ENCODE measurements around the gene CHI3L2.
A peak's percentile ranks its signal among the peaks of the same experiment; 100 is the strongest.

Gene CHI3L2

GRCh38 chr1:111227434-111227833 is at the start of gene CHI3L2:
CHI3L2 (plus strand) TSS chr1:111227713; CDS start chr1:111227730, 17 bp downstream.
- DNase-seq (ENCODE audit: low read depth in 2 of 3, low spot score in 1 of 3): no peak

- DNase-seq (ENCODE audit: low read depth in 2 of 3, low spot score in 1 of 3): no peak
Measured at GRCh38 chr1:111179968-111180533, 47.5 kb upstream of the CHI3L2 start.

- no peak for DNase-seq (ENCODE audit: low read depth in 2 of 3, low spot score in 1 of 3)
Measured at GRCh38 chr1:111182052-111182451, 45.5 kb upstream of the CHI3L2 start.

GRCh38 chr1:111183308-111184069 is 44.0 kb upstream of the CHI3L2 start:
- no peak for DNase-seq (ENCODE audit: low read depth in 2 of 3, low spot score in 1 of 3)

- DNase-seq (ENCODE audit: low read depth in 2 of 3, low spot score in 1 of 3): no peak
Measured at GRCh38 chr1:111184663-111185062, 42.9 kb upstream of the CHI3L2 start.

GRCh38 chr1:111190931-111191451 is 36.5 kb upstream of the CHI3L2 start:
- DNase-seq (ENCODE audit: low read depth in 2 of 3, low spot score in 1 of 3): no peak

- no peak for DNase-seq (ENCODE audit: low read depth in 2 of 3, low spot score in 1 of 3)
Measured at GRCh38 chr1:111191496-111191895, 36.0 kb upstream of the CHI3L2 start.

- no peak for DNase-seq (ENCODE audit: low read depth in 2 of 3, low spot score in 1 of 3)
Measured at GRCh38 chr1:111192074-111192473, 35.4 kb upstream of the CHI3L2 start.

- no peak for DNase-seq (ENCODE audit: low read depth in 2 of 3, low spot score in 1 of 3)
Measured at GRCh38 chr1:111192658-111193519, 34.6 kb upstream of the CHI3L2 start.

GRCh38 chr1:111193712-111194480 is 33.6 kb upstream of the CHI3L2 start:
- no peak for DNase-seq (ENCODE audit: low read depth in 2 of 3, low spot score in 1 of 3)

GRCh38 chr1:111195002-111195684 is 32.4 kb upstream of the CHI3L2 start:
- no peak for DNase-seq (ENCODE audit: low read depth in 2 of 3, low spot score in 1 of 3)

GRCh38 chr1:111196213-111196612 is 31.3 kb upstream of the CHI3L2 start:
- no peak for DNase-seq (ENCODE audit: low read depth in 2 of 3, low spot score in 1 of 3)

- DNase-seq (ENCODE audit: low read depth in 2 of 3, low spot score in 1 of 3): peak in 2 of 3 donors; percentile 47 to 52
Measured at GRCh38 chr1:111197598-111198284, 29.8 kb upstream of the CHI3L2 start.

- DNase-seq (ENCODE audit: low read depth in 2 of 3, low spot score in 1 of 3): no peak
Measured at GRCh38 chr1:111198836-111199235, 28.7 kb upstream of the CHI3L2 start.

GRCh38 chr1:111199329-111199728 is 28.2 kb upstream of the CHI3L2 start:
- DNase-seq (ENCODE audit: low read depth in 2 of 3, low spot score in 1 of 3): no peak

GRCh38 chr1:111199881-111200801 is 27.4 kb upstream of the CHI3L2 start, which contains the start of gene DENND2D:
DENND2D (minus strand) TSS chr1:111200646; CDS start chr1:111200459, 187 bp downstream.
- DNase-seq (ENCODE audit: low read depth in 2 of 3, low spot score in 1 of 3): peak in 2 of 3 donors; percentile 56 to 64

GRCh38 chr1:111200802-111201161 is 26.7 kb upstream of the CHI3L2 start:
- no peak for DNase-seq (ENCODE audit: low read depth in 2 of 3, low spot score in 1 of 3)

- no peak for DNase-seq (ENCODE audit: low read depth in 2 of 3, low spot score in 1 of 3)
Measured at GRCh38 chr1:111201275-111202090, 26.0 kb upstream of the CHI3L2 start.
